ENCODE data around the gene TMEM139.

The TMEM139 gene

DNA sequence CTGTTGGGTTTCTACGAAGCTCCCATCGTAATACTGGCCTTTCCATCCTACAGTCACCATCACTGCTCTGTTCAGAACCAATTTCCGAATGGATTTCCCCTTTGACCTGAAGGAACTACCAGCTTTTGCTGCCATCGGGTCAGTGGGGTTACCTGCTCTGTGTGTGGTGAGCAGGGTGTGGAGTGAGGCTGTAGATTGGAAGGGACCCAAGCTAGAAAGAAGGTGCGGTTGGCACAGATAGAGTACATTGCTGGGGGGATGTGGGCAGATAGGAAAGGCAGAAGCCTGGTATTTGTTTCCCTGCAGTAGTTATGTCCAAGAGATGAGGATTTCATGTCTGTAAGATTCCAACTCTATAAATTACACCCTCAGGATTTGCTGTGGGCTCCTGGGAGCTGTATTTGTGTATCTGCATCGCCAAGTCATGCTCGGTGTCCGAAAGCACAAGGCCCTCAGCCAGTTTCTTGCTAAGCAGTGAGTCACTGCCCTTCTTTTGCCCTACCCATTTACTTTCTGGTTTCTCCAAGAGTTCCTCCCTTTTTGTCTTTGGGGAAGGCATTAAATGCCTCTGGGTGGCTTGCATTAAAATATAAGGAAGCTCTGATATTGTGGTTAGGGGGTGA lies 46.5 kb downstream of the TMEM139 start:
- no peaks in the 10 kb centered on the region for H3K4me1 ChIP-seq (ENCODE audit: insufficient read depth, low read length)
- no peaks in the 10 kb centered on the region for H3K9me3 ChIP-seq (ENCODE audit: insufficient read depth, low read depth, low read length)
- H3K27ac ChIP-seq (ENCODE audit: low read length), result no peak overlapping the region
- H3K36me3 ChIP-seq (ENCODE audit: insufficient read depth, low read depth, low read length), result no peaks in the 10 kb centered on the region
- H3K9ac ChIP-seq (ENCODE audit: low read depth, low read length), result no peak overlapping the region
- H3K4me3 ChIP-seq (ENCODE audit: low read length), result no peak overlapping the region
- no peaks in the 10 kb centered on the region for H3K27me3 ChIP-seq (ENCODE audit: insufficient read depth, low read length)

DNA sequence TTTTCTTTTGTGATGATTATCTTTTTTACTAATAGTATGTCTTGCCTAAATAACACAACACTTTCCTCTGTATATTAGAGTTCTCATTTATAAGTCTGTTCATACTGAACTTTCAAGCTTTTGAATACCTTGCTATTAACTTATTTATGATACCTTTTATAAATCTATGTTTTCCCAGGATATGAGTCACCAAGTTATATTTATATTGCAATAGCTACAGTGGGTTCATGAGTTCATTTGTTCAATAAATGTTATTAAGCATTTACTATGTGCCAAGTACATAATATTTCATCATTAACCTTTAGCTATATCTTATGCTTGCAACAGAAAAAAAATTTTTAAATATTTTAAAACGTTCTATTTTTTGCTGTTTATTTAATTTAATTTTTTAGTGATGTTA lies 49.5 kb downstream of the TMEM139 start:
- Histone ChIP-seq H3K27ac (ENCODE audit: low read length) (no peak overlapping the region), H3K27me3 (ENCODE audit: insufficient read depth, low read length) (no peaks in the 10 kb centered on the region), H3K9ac (ENCODE audit: low read depth, low read length) (no peak overlapping the region), H3K4me1 (ENCODE audit: insufficient read depth, low read length) (no peaks in the 10 kb centered on the region), H3K36me3 (ENCODE audit: insufficient read depth, low read depth, low read length) (no peaks in the 10 kb centered on the region), H3K4me3 (ENCODE audit: low read length) (no peak overlapping the region), H3K9me3 (ENCODE audit: insufficient read depth, low read depth, low read length) (no peaks in the 10 kb centered on the region)

GRCh38 chr7:143337216-143337615 lies 52.5 kb downstream of the TMEM139 start:
- Histone ChIP-seq H3K9me3 (ENCODE audit: insufficient read depth, low read depth, low read length) (no peaks in the 10 kb centered on the region), H3K9ac (ENCODE audit: low read depth, low read length) (no peak overlapping the region), H3K4me3 (ENCODE audit: low read length) (no peak overlapping the region), H3K4me1 (ENCODE audit: insufficient read depth, low read length) (no peaks in the 10 kb centered on the region), H3K27me3 (ENCODE audit: insufficient read depth, low read length) (no peaks in the 10 kb centered on the region), H3K27ac (ENCODE audit: low read length) (no peak overlapping the region), H3K36me3 (ENCODE audit: insufficient read depth, low read depth, low read length) (no peaks in the 10 kb centered on the region)
